Neural cell (in vitro differentiated cells): Measurements from ENCODE around the gene CUX1. TPM values are rescaled to one million over a fixed set of nuclear protein-coding genes. Genes with fewer than 3 reads are reported as not detected.

Experiments
- H2AFZ ChIP-seq: fragments of 200-600, 300-800 bp; sonication (generic), shearing (Covaris generic); 2 replicates; pipeline ENCODE4 v1.6.0; 2014; ENCODE audit warnings: low read depth, mild to moderate bottlenecking, antibody characterized with exemption, low read length, moderate library complexity
- H3F3A ChIP-seq: fragments of 200-600 bp; shearing (Covaris generic); 2 replicates; pipeline ENCODE4 v1.6.1; 2016; ENCODE audit warnings: mild to moderate bottlenecking, moderate library complexity, mixed read lengths, antibody characterized with exemption, low read length; ENCODE audit not compliant: insufficient read depth, poor library complexity, severe bottlenecking
- H3K27ac ChIP-seq: fragments of 200-600, 300-800 bp; sonication (generic), shearing (Covaris generic); 2 replicates; pipeline ENCODE4 v1.5.1; 2014; ENCODE audit warnings: mild to moderate bottlenecking, low read length, moderate library complexity
- H3K27me3 ChIP-seq: fragments of 300-800, 200-600 bp; sonication (generic), shearing (Covaris generic); 2 replicates; pipeline ENCODE4 v1.6.0; 2014; ENCODE audit warnings: mild to moderate bottlenecking, low read depth, low read length, moderate library complexity; ENCODE audit not compliant: insufficient read depth
- H3K36me3 ChIP-seq: fragments of 300-800, 200-600 bp; sonication (generic), shearing (Covaris generic); 2 replicates; pipeline ENCODE4 v1.5.1; 2014; ENCODE audit warnings: mild to moderate bottlenecking, antibody characterized with exemption, low read length, moderate library complexity; ENCODE audit not compliant: insufficient read depth
- H3K4me2 ChIP-seq: fragments of 300-800, 200-600 bp; sonication (generic), shearing (Covaris generic); 2 replicates; pipeline ENCODE4 v1.6.0; 2014; ENCODE audit warnings: mild to moderate bottlenecking, low read length
- H3K4me3 ChIP-seq: fragments of 300-800, 200-600 bp; sonication (generic), shearing (Covaris generic); 2 replicates; pipeline ENCODE4 v1.5.1; 2014; ENCODE audit warnings: mild to moderate bottlenecking, low read length, moderate library complexity
- H3K79me2 ChIP-seq: fragments of 200-600 bp; shearing (Covaris generic); replicated peaks from 2 replicates; pipeline ENCODE4 v1.6.0; 2014; ENCODE audit warnings: mild to moderate bottlenecking, low read length, moderate library complexity; ENCODE audit not compliant: insufficient read depth
- H3K9ac ChIP-seq: fragments of 300-800, 200-600 bp; sonication (generic), shearing (Covaris generic); 2 replicates; pipeline ENCODE4 v1.6.1; 2016; ENCODE audit warnings: mild to moderate bottlenecking, low read length, mixed read lengths
- H3K9me2 ChIP-seq: fragments of 200-600 bp; shearing (Covaris generic); 2 replicates; pipeline ENCODE4 v1.6.1; 2016; ENCODE audit warnings: mild to moderate bottlenecking, low read length, mixed read lengths; ENCODE audit not compliant: insufficient read depth
- H3K9me3 ChIP-seq: fragments of 200-600, 300-800 bp; sonication (generic), shearing (Covaris generic); 2 replicates; pipeline ENCODE4 v1.6.1; 2016; ENCODE audit warnings: mild to moderate bottlenecking, mixed run types, low read length, moderate library complexity, mixed read lengths
- H4K20me1 ChIP-seq: fragments of 200-600 bp; shearing (Covaris generic); 2 replicates; pipeline ENCODE4 v1.6.1; 2016; ENCODE audit warnings: mild to moderate bottlenecking, mixed run types; ENCODE audit not compliant: insufficient read depth
- EP300 ChIP-seq: fragments of 450-650 bp; conservative IDR thresholded peaks from 2 replicates; pipeline ENCODE4 v1.6.1; 2014; ENCODE audit warnings: antibody characterized with exemption, mild to moderate bottlenecking, moderate library complexity; ENCODE audit not compliant: poor library complexity, severe bottlenecking
- EZH2 ChIP-seq: fragments of 200-600, 300-800 bp; shearing (Covaris generic), sonication (generic); IDR thresholded peaks from 2 replicates; pipeline ENCODE4 v1.6.1; 2014; ENCODE audit warnings: antibody characterized with exemption, low read length, borderline replicate concordance, mild to moderate bottlenecking; ENCODE audit not compliant: insufficient read depth, poor library complexity, severe bottlenecking
- MXI1 ChIP-seq: fragments of 450-650 bp; conservative IDR thresholded peaks from 2 replicates; pipeline ENCODE4 v1.6.1; 2014; ENCODE audit warnings: antibody characterized with exemption, mild to moderate bottlenecking; ENCODE audit not compliant: poor library complexity, severe bottlenecking
- POLR2AphosphoS5 ChIP-seq: IDR thresholded peaks from 2 replicates; pipeline ENCODE4 v1.6.1; 2012
- RAD21 ChIP-seq: fragments of 450-650 bp; conservative IDR thresholded peaks from 2 replicates; pipeline ENCODE4 v1.6.1; 2014; ENCODE audit warnings: antibody characterized with exemption, mild to moderate bottlenecking, moderate library complexity
- SMC3 ChIP-seq: fragments of 450-650 bp; conservative IDR thresholded peaks from 2 replicates; pipeline ENCODE4 v1.6.1; 2014; ENCODE audit warnings: antibody characterized with exemption, mild to moderate bottlenecking, moderate library complexity; ENCODE audit not compliant: poor library complexity
- TAF1 ChIP-seq: IDR thresholded peaks from 2 replicates; pipeline ENCODE4 v1.6.1; 2012; ENCODE audit warnings: low read depth
- polyA plus RNA-seq: library from polyadenylated mRNA; depleted of rRNA; stranded (reverse); fragments of >200 nt; gene quantifications from 2 replicates; pipeline ENCODE4 v1.2.3, GENCODE V29; 2014
- TF ChIP-seq, protein P1 (sequence below): fragments of 450-650 bp; IDR thresholded peaks from 2 replicates; pipeline ENCODE4 v1.5.1; 2014; ENCODE audit warnings: antibody characterized with exemption, mild to moderate bottlenecking, moderate library complexity; ENCODE audit not compliant: poor library complexity, severe bottlenecking
- TF ChIP-seq, protein P2 (sequence below): IDR thresholded peaks from 2 replicates; pipeline ENCODE4 v1.6.1; 2012; ENCODE audit warnings: borderline replicate concordance

Gene CUX1
- polyA plus RNA-seq, 1 donor from 2014 or later, result 26.6 TPM

DNA sequence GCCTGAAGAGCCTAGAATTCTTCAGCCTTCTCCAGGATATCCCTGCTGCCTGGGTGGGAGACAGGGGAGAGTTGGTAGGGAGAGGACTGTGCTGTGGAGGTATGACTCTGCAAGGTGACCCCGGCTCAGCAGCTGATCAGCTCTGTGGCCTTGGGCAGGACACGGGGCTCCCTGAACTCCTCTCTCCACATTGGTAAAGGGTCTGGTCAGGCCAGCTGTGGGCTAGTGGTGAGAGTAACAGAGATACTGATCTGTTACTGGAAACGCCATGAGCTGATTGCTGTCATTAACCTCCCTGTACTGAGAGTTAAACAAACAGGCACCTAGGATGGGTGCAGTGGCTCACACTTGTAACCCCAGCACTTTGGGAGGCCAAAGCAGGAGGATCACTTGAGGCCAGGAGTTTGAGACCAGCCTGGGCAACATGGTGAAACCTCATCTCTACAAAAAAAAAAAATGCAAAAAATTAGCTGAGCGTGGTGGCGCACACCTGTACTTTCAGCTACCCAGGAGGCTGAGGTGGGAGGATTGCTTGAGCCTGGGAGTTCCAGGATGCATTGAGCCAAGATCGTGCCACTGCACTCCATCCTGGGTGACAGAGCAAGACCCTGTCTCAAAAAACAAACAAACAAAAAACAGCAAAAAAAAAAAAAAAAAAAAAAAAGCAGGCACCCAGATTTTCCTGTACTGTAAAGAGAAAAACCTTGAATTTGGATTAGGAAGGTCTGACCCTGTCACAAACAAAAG lies 151.5 kb downstream of the CUX1 start:
- H3K9me3 ChIP-seq, result no peaks in the 10 kb centered on the region
- no peaks in the 10 kb centered on the region for H4K20me1 ChIP-seq
- H3K4me2 ChIP-seq, result no peak overlapping the region
- no peaks in the 10 kb centered on the region for H3K79me2 ChIP-seq
- no peak for TF ChIP-seq POLR2AphosphoS5
- TF ChIP-seq SMC3, result no peak
- TF ChIP-seq EP300, result no peak
- no peak for TF ChIP-seq TAF1
- TF ChIP-seq, protein P1, sequence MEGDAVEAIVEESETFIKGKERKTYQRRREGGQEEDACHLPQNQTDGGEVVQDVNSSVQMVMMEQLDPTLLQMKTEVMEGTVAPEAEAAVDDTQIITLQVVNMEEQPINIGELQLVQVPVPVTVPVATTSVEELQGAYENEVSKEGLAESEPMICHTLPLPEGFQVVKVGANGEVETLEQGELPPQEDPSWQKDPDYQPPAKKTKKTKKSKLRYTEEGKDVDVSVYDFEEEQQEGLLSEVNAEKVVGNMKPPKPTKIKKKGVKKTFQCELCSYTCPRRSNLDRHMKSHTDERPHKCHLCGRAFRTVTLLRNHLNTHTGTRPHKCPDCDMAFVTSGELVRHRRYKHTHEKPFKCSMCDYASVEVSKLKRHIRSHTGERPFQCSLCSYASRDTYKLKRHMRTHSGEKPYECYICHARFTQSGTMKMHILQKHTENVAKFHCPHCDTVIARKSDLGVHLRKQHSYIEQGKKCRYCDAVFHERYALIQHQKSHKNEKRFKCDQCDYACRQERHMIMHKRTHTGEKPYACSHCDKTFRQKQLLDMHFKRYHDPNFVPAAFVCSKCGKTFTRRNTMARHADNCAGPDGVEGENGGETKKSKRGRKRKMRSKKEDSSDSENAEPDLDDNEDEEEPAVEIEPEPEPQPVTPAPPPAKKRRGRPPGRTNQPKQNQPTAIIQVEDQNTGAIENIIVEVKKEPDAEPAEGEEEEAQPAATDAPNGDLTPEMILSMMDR, result no peak
- TF ChIP-seq, protein P2, sequence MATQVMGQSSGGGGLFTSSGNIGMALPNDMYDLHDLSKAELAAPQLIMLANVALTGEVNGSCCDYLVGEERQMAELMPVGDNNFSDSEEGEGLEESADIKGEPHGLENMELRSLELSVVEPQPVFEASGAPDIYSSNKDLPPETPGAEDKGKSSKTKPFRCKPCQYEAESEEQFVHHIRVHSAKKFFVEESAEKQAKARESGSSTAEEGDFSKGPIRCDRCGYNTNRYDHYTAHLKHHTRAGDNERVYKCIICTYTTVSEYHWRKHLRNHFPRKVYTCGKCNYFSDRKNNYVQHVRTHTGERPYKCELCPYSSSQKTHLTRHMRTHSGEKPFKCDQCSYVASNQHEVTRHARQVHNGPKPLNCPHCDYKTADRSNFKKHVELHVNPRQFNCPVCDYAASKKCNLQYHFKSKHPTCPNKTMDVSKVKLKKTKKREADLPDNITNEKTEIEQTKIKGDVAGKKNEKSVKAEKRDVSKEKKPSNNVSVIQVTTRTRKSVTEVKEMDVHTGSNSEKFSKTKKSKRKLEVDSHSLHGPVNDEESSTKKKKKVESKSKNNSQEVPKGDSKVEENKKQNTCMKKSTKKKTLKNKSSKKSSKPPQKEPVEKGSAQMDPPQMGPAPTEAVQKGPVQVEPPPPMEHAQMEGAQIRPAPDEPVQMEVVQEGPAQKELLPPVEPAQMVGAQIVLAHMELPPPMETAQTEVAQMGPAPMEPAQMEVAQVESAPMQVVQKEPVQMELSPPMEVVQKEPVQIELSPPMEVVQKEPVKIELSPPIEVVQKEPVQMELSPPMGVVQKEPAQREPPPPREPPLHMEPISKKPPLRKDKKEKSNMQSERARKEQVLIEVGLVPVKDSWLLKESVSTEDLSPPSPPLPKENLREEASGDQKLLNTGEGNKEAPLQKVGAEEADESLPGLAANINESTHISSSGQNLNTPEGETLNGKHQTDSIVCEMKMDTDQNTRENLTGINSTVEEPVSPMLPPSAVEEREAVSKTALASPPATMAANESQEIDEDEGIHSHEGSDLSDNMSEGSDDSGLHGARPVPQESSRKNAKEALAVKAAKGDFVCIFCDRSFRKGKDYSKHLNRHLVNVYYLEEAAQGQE, result no peak
- no peak for TF ChIP-seq RAD21
- TF ChIP-seq EZH2, result no peak
- TF ChIP-seq MXI1, result no peak
- no peaks in the 10 kb centered on the region for H3K36me3 ChIP-seq
- no peaks in the 10 kb centered on the region for H3K27me3 ChIP-seq
- H3K4me3 ChIP-seq, result no peak overlapping the region
- H3K9me2 ChIP-seq, result no peaks in the 10 kb centered on the region
- H3K9ac ChIP-seq, result no peak overlapping the region
- H3F3A ChIP-seq, result no peaks in the 10 kb centered on the region
- H2AFZ ChIP-seq, result no peak overlapping the region
- H3K27ac ChIP-seq, result no peak overlapping the region

DNA sequence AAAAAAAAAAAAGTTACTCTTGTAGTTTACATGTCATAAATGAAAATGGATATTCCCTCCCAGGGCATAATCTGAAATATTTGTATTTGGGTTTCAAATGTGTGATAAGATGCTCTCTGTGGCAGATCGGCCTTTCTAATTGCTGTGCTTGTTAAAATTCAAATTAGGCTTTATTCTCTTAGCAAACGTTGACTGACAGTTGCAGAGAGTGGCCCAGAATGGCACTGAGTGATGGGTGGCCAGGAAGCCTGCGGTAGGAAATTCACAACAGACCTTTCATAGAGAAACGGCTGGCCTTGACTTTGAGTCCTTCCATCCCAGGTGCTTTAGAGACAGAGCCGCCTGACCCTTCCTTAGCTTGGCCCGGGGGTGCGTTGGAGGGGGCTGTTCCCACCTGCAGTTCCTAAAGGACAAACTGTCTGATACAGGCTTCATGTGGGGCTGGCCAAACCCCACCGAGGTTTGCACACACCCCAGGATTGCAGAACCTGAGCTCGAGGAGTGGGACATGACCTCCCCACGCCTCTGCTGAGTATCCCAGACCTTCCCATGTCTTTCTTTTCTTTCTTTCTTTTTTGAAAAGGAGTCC lies 152.7 kb downstream of the CUX1 start:
- Histone ChIP-seq H3K36me3 (no peaks in the 10 kb centered on the region), H2AFZ (no peak overlapping the region), H3K4me3 (no peak overlapping the region), H3K27me3 (no peaks in the 10 kb centered on the region), H3K9me3 (no peaks in the 10 kb centered on the region), H3K9ac (no peak overlapping the region), H4K20me1 (no peaks in the 10 kb centered on the region), H3K4me2 (no peak overlapping the region), H3K9me2 (no peaks in the 10 kb centered on the region), H3K27ac (no peak overlapping the region), H3K79me2 (no peaks in the 10 kb centered on the region), H3F3A (no peaks in the 10 kb centered on the region)
- TF ChIP-seq, protein P1, result no peak
- TF ChIP-seq RAD21 (no peak), MXI1 (no peak), POLR2AphosphoS5 (no peak), EZH2 (no peak), EP300 (no peak), TAF1 (no peak), SMC3 (no peak)
- TF ChIP-seq, protein P2, result no peak
